H1 (cell line): ENCODE data around the gene IRF2BP2. TPM values are rescaled to one million over a fixed set of nuclear protein-coding genes. Genes with fewer than 3 reads are reported as not detected.

Source experiments
- CTCF ChIA-PET: fragments of 300-600 bp; sonication (Branson Sonifier 250); formaldehyde crosslinking; loops from one replicate; lab custom pipeline; 2021; ENCODE audit not compliant: partially characterized antibody; lab: Charles Lee
- POLR2A ChIA-PET: fragments of 300-600 bp; sonication (Branson Sonifier 250); formaldehyde crosslinking; loops from one replicate; lab custom pipeline; 2021; ENCODE audit warnings: inconsistent platforms; ENCODE audit not compliant: partially characterized antibody; lab: Charles Lee
- DNase-seq, 2 experiments: peaks; one replicate each; pipeline versions ENCODE4 v3.0.0 to v3.0.0-alpha.2; 2010 to 2022; ENCODE audit warnings: low spot score in 2 of 2, low read depth in 1 of 2, mixed read lengths in 1 of 2
- FAIRE-seq: peaks from 2 replicates; lab custom pipeline; 2011; peaks lifted over from hg19 to GRCh38; lab: Jason Lieb, UNC
- H2AFZ ChIP-seq: 2 replicates; pipeline ENCODE4 v1.8.1; 2012; ENCODE audit warnings: low read length, inconsistent platforms
- H2AK5ac ChIP-seq: 2 replicates; pipeline ENCODE4 v1.6.1; 2013; ENCODE audit warnings: low read depth, low read length
- H2BK120ac ChIP-seq: replicated peaks from 2 replicates; pipeline ENCODE3; 2013; ENCODE audit warnings: low read depth, low read length, inconsistent platforms
- H2BK12ac ChIP-seq: 2 replicates; pipeline ENCODE4 v1.6.1; 2013; ENCODE audit warnings: low read depth, low read length
- H2BK15ac ChIP-seq: 2 replicates; pipeline ENCODE4 v1.6.1; 2013; ENCODE audit warnings: low read length
- H2BK20ac ChIP-seq: 2 replicates; pipeline ENCODE4 v1.6.1; 2013; ENCODE audit warnings: low read length
- H2BK5ac ChIP-seq: 2 replicates; pipeline ENCODE4 v1.6.1; 2013; ENCODE audit warnings: low read depth, low read length
- H3K14ac ChIP-seq: 2 replicates; pipeline ENCODE4 v1.6.1; 2013; ENCODE audit warnings: inconsistent platforms; ENCODE audit not compliant: insufficient read length
- H3K18ac ChIP-seq: 2 replicates; pipeline ENCODE4 v1.6.1; 2013; ENCODE audit warnings: low read length; ENCODE audit errors: extremely low read depth
- H3K23ac ChIP-seq: 2 replicates; pipeline ENCODE4 v1.6.1; 2013; ENCODE audit warnings: inconsistent platforms; ENCODE audit not compliant: insufficient read length
- H3K23me2 ChIP-seq: 2 replicates; pipeline ENCODE4 v1.6.1; 2013; ENCODE audit warnings: low read depth, low read length
- H3K27ac ChIP-seq: 2 replicates; pipeline ENCODE4 v1.6.1; 2011; ENCODE audit warnings: low read depth, low read length, inconsistent platforms
- H3K27me3 ChIP-seq, 4 experiments: replicated peaks in 1 of 4; 1 replicate in 1 of 4; 2 replicates in 3 of 4; pipeline versions ENCODE4 v1.6.1 to v1.8.1; 2011 to 2013; ENCODE audit warnings: low read length in 3 of 4, mild to moderate bottlenecking in 3 of 4, inconsistent platforms in 2 of 4, mixed read lengths in 2 of 4, moderate library complexity in 1 of 4; ENCODE audit not compliant: control insufficient read depth in 3 of 4, insufficient read depth in 3 of 4; ENCODE audit errors: extremely low read depth in 1 of 4
- H3K36me3 ChIP-seq, 4 experiments: 2 replicates each; pipeline versions ENCODE4 v1.6.1 to v1.8.1; 2011 to 2013; ENCODE audit warnings: mild to moderate bottlenecking in 4 of 4, low read length in 3 of 4, moderate library complexity in 2 of 4, control low read depth in 1 of 4, inconsistent platforms in 1 of 4; ENCODE audit not compliant: insufficient read depth in 4 of 4, control insufficient read depth in 2 of 4
- H3K4ac ChIP-seq: replicated peaks from 2 replicates; pipeline ENCODE3; 2013; ENCODE audit warnings: low read length, low read depth, mixed read lengths, inconsistent platforms; ENCODE audit not compliant: insufficient read length
- H3K4me1 ChIP-seq, 4 experiments: replicated peaks in 1 of 4; 1 replicate in 1 of 4; 2 replicates in 3 of 4; pipeline versions ENCODE4 v1.6.1 to v1.8.1; 2011 to 2013; ENCODE audit warnings: low read length in 3 of 4, inconsistent platforms in 2 of 4, mixed read lengths in 1 of 4; ENCODE audit not compliant: insufficient read depth in 4 of 4, control insufficient read depth in 3 of 4
- H3K4me2 ChIP-seq, 2 experiments: 2 replicates each; pipeline versions ENCODE4 v1.6.1 to v1.8.1; 2011 to 2013; ENCODE audit warnings: low read depth in 2 of 2, low read length in 2 of 2, control low read depth in 1 of 2, inconsistent platforms in 1 of 2, mild to moderate bottlenecking in 1 of 2; ENCODE audit not compliant: insufficient read depth in 1 of 2
- H3K4me3 ChIP-seq, 4 experiments: fragments of 200-600, 300-600 bp in 1 of 4; sonication (generic), shearing (Covaris generic), sonication (Bioruptor Twin) in 1 of 4; 2 replicates each; pipeline versions ENCODE4 v1.5.1 to v1.8.1; 2011 to 2016; ENCODE audit warnings: low read length in 4 of 4, low read depth in 3 of 4, control low read depth in 2 of 4, inconsistent platforms in 2 of 4, mild to moderate bottlenecking in 2 of 4, mixed read lengths in 1 of 4, moderate library complexity in 1 of 4; ENCODE audit not compliant: insufficient read depth in 2 of 4; ENCODE audit errors: extremely low read depth in 1 of 4
- H3K56ac ChIP-seq: replicated peaks from 2 replicates; pipeline ENCODE3; 2013; ENCODE audit warnings: low read depth, mild to moderate bottlenecking, mixed read lengths, low read length, inconsistent platforms; ENCODE audit not compliant: insufficient read length
- H3K79me1 ChIP-seq: 2 replicates; pipeline ENCODE4 v1.6.1; 2013; ENCODE audit warnings: low read depth, low read length, control low read depth
- H3K79me2 ChIP-seq, 2 experiments: 2 replicates each; pipeline versions ENCODE4 v1.6.1 to v1.8.1; 2012 to 2013; ENCODE audit warnings: low read length in 2 of 2, mild to moderate bottlenecking in 2 of 2, inconsistent platforms in 1 of 2; ENCODE audit not compliant: insufficient read depth in 2 of 2, control insufficient read depth in 1 of 2
- H3K9ac ChIP-seq, 4 experiments: replicated peaks in 1 of 4; 1 replicate in 1 of 4; 2 replicates in 3 of 4; pipeline versions ENCODE4 v1.6.1 to v1.8.1; 2011 to 2013; ENCODE audit warnings: low read depth in 3 of 4, low read length in 3 of 4, control low read depth in 2 of 4, mild to moderate bottlenecking in 2 of 4, moderate library complexity in 2 of 4, inconsistent platforms in 1 of 4; ENCODE audit errors: extremely low read depth in 1 of 4
- H3K9me3 ChIP-seq, 2 experiments: 2 replicates each; pipeline versions ENCODE4 v1.6.1 to v1.8.1; 2012 to 2013; ENCODE audit warnings: mild to moderate bottlenecking in 2 of 2, moderate library complexity in 2 of 2, control low read depth in 1 of 2, inconsistent platforms in 1 of 2, low read depth in 1 of 2, low read length in 1 of 2, mixed read lengths in 1 of 2; ENCODE audit not compliant: insufficient read depth in 2 of 2
- H4K20me1 ChIP-seq, 2 experiments: replicated peaks in 1 of 2; 2 replicates each; pipeline versions ENCODE3 to v1.8.1; 2011 to 2013; ENCODE audit warnings: inconsistent platforms in 2 of 2, low read length in 2 of 2, mild to moderate bottlenecking in 1 of 2; ENCODE audit not compliant: insufficient read depth in 2 of 2, control insufficient read depth in 1 of 2
- H4K5ac ChIP-seq: 2 replicates; pipeline ENCODE4 v1.6.1; 2013; ENCODE audit warnings: low read length, low read depth, mixed read lengths, inconsistent platforms; ENCODE audit not compliant: insufficient read length
- H4K8ac ChIP-seq: 2 replicates; pipeline ENCODE4 v1.8.0; 2013; ENCODE audit warnings: mild to moderate bottlenecking, moderate library complexity, low read length, inconsistent platforms; ENCODE audit not compliant: insufficient read depth; ENCODE audit errors: extremely low read depth
- H4K91ac ChIP-seq: replicated peaks from 2 replicates; pipeline ENCODE3; 2013; ENCODE audit warnings: low read length, mixed read lengths, inconsistent platforms; ENCODE audit not compliant: insufficient read length
- BCL11A ChIP-seq, 2 experiments: IDR thresholded peaks; one replicate each; pipeline ENCODE4 v1.6.1; 2011; ENCODE audit warnings: low read depth in 2 of 2, low read length in 2 of 2, mild to moderate bottlenecking in 2 of 2
- POU5F1 ChIP-seq: IDR thresholded peaks from 2 replicates; pipeline ENCODE4 v1.6.1; 2011; ENCODE audit warnings: low read depth, mild to moderate bottlenecking, low read length, moderate library complexity
- RAD21 ChIP-seq, 2 experiments: IDR thresholded peaks in 1 of 2; conservative IDR thresholded peaks in 1 of 2; 2 replicates each; pipeline ENCODE4 v1.6.1; 2011; ENCODE audit warnings: low read depth in 2 of 2, low read length in 2 of 2, improper control_type of control experiment in 1 of 2, inconsistent platforms in 1 of 2, mild to moderate bottlenecking in 1 of 2, moderate library complexity in 1 of 2
- SRF ChIP-seq: IDR thresholded peaks from 2 replicates; pipeline ENCODE4 v1.6.1; 2011; ENCODE audit warnings: mild to moderate bottlenecking, low read depth, low read length, moderate library complexity
- TAF7 ChIP-seq: optimal IDR thresholded peaks from 2 replicates; pipeline ENCODE3; 2011; ENCODE audit warnings: low read depth, mild to moderate bottlenecking, inconsistent platforms, low read length, moderate library complexity, borderline replicate concordance
- WGBS, 2 experiments: shearing (Covaris generic) in 1 of 2; methylation state at CpG; one replicate each; pipeline versions ENCODE4 v1.1.6 to v1.1.7; 2013 to 2015; ENCODE audit warnings: low lambda C conversion rate in 2 of 2, mixed read lengths in 2 of 2, inconsistent platforms in 1 of 2, low coverage in 1 of 2, missing lambda C conversion rate in 1 of 2; ENCODE audit not compliant: insufficient replicate concordance in 2 of 2, insufficient coverage in 1 of 2, insufficient read length in 1 of 2; ENCODE audit errors: extremely low coverage in 1 of 2, missing lambda C conversion rate in 1 of 2; 5-methylcytosine and 5-hydroxymethylcytosine counted together
- polyA plus RNA-seq, 7 experiments: library from polyadenylated mRNA; depleted of rRNA in 3 of 7; stranded (reverse) in 5 of 7; unstranded in 2 of 7; fragments of >200 nt in 5 of 7; fragments of 200-250 nt in 2 of 7; gene quantifications; 1 replicate in 5 of 7; 2 replicates in 1 of 7; 4 replicates in 1 of 7; pipeline versions ENCODE4 v1.2.1 to v1.2.3, GENCODE V29; 2011 to 2013; ENCODE audit warnings: missing spikeins in 2 of 7, mixed read lengths in 2 of 7
- total RNA-seq: library from RNA; stranded (reverse); fragmentation: NEBNext Ultra II Directional; extraction: Animal tissue kit (Norgen Biotek cat#: 25700); gene quantifications from 2 replicates; pipeline ENCODE4 v1.2.1, GENCODE V29; 2021

The IRF2BP2 gene
- total and polyA plus RNA-seq, 2 of the 8 experiments (the other 6 are each of a cell fraction or from before 2014, with no cell fraction given) = 24.9 to 67.5 TPM

DNA sequence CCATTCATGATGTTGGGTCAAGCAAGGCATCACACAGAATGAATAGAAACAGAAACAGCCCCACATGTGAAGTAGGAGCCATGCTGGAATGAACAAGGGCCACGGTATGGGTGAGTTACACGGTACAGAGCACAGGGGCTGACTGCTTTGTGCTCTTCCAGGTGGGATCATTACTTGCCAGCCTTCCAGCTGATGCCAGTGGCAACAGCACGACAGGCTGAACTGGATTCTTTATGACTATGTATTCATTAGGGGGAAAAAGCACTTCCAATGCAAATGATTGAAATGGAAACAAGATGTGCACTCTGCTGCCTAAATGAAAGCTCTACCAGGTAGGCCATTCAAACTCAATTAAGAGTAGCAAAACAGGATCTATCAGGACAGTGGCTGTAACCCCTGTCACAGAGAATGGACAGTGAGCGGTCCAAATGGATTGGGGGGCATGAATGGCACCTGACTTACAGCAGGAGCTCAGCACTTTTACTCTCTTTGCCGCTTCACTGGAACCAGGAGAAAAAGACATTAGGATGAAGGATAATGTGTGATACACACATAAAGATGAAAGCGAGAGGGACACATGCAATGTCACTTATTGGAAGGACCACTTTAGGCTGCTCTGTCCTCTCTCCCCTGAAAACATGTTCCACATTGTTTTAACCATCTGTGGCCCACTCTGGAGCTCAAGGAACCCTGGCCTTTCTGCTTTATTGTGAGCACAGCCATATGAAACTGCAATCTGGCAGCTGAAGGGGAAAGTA is 23.4 kb upstream of the IRF2BP2 start:
- Histone ChIP-seq H2AK5ac (no peak overlapping the region), H2BK20ac (no peak overlapping the region), H3K18ac (no peak overlapping the region), H2BK12ac (no peak overlapping the region), H2AFZ (no peak overlapping the region), H2BK5ac (no peak overlapping the region), H3K23ac (no peak overlapping the region), H4K91ac (no peak overlapping the region), H3K14ac (no peak overlapping the region), H3K27me3 (no peaks in the 10 kb centered on the region), H3K4me3 (no peak overlapping the region), H4K5ac (no peak overlapping the region), H3K4ac (no peak overlapping the region), H3K27ac (no peak overlapping the region), H3K79me2 (no peaks in the 10 kb centered on the region)
- CTCF ChIA-PET = interaction anchor here (1.1 to 1.2 kb wide), 2 partner anchors 22 to 25 kb away, joined by 3 to 4 read pairs; no protein-coding TSS in a partner anchor
- FAIRE-seq = no peak
- POLR2A ChIA-PET = interaction anchor here (1.0 to 1.4 kb wide), 2 partner anchors 9 to 23 kb away, joined by 3 to 4 read pairs; partner anchors contain the start of gene IRF2BP2
- no peak for TF ChIP-seq TAF7
- TF ChIP-seq RAD21 (IDR thresholded peaks at IDR 0.05 in 1 of 2, conservative IDR thresholded peaks at IDR 0.05 in 1 of 2; ENCODE audit: low read depth in 2 of 2, low read length in 2 of 2) = no peak
- TF ChIP-seq SRF = no peak
- TF ChIP-seq POU5F1 = no peak
- TF ChIP-seq BCL11A (IDR thresholded peaks at IDR 0.05; ENCODE audit: low read depth in 2 of 2, low read length in 2 of 2) = no peak
- TF ChIP-seq, all 59 proteins: peak for 0
- no peak overlapping the region for H2BK120ac ChIP-seq
- DNase-seq = no peak
- no peak overlapping the region for H3K9ac ChIP-seq
- H3K56ac ChIP-seq = no peak overlapping the region
- no peaks in the 10 kb centered on the region for H4K20me1 ChIP-seq
- no peak overlapping the region for H3K4me2 ChIP-seq
- H3K23me2 ChIP-seq = no peaks in the 10 kb centered on the region
- no peaks in the 10 kb centered on the region for H3K36me3 ChIP-seq
- no peaks in the 10 kb centered on the region for H3K79me1 ChIP-seq
- no peaks in the 10 kb centered on the region for H3K9me3 ChIP-seq
- H3K4me1 ChIP-seq = no peaks in the 10 kb centered on the region
- no peak overlapping the region for H4K8ac ChIP-seq
- 92% methylated on average over 6 of the region's 6 CpGs; no CpG with 5 or more reads in 1 of the 2 experiments for WGBS, 2 experiments
- H2BK15ac ChIP-seq = no peak overlapping the region
